GM19025 (cell line): ENCODE measurements around the gene TREX2.

Experiments
- ATAC-seq: cut with Tn5 transposase; IDR thresholded peaks from one replicate; pipeline ENCODE4 v1.9.1; 2021; ENCODE audit warnings: mild to moderate bottlenecking, low read depth, moderate library complexity; ENCODE audit not compliant: unreplicated experiment

TREX2 gene

DNA sequence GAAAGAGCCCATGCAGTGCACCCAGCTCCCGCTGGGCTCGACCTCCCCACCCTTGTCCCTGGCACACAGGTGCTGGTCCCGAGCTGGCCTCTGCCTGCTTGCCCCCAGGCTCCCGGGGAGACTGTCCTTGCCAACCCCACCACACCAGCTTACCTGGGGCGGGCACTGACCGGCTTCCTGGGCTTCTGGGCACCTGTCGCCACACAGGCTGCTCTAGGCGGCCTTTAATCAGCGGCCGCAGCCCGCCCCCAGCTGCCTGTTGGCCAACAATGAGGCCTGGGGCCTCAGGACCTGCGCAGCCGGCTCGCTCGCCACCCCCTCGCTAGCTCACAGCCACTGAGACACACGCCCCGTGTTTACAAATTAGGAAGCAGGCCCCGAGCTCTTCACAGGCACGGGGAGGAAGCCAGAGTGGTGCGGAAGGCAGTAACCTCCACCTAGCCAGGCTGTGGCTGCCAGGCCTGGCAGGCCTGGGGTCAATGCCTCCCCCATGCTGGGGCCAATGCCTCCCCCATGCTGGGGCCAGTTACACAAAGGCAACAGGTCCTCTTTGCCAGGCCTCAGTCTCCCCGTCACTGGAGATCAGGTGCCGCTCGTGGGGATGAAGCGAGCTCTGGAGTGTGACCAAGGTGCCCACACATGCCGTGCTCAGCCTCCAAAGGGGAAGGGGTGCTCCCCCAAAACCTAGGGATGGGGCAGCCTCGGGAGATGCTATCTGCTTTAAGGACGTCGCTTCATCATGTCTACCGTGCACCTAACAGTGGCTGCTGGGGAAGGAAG is at the start of gene TREX2:
Gene TREX2 (minus strand): TSS at position 201 of the 780 bp plus-strand sequence. CDS start 626 bp downstream, outside the sequence.
- ATAC-seq: no peak

- ATAC-seq: no peak
Measured at GRCh38 chrX:153495362-153495751, 49.5 kb upstream of the TREX2 start.

DNA sequence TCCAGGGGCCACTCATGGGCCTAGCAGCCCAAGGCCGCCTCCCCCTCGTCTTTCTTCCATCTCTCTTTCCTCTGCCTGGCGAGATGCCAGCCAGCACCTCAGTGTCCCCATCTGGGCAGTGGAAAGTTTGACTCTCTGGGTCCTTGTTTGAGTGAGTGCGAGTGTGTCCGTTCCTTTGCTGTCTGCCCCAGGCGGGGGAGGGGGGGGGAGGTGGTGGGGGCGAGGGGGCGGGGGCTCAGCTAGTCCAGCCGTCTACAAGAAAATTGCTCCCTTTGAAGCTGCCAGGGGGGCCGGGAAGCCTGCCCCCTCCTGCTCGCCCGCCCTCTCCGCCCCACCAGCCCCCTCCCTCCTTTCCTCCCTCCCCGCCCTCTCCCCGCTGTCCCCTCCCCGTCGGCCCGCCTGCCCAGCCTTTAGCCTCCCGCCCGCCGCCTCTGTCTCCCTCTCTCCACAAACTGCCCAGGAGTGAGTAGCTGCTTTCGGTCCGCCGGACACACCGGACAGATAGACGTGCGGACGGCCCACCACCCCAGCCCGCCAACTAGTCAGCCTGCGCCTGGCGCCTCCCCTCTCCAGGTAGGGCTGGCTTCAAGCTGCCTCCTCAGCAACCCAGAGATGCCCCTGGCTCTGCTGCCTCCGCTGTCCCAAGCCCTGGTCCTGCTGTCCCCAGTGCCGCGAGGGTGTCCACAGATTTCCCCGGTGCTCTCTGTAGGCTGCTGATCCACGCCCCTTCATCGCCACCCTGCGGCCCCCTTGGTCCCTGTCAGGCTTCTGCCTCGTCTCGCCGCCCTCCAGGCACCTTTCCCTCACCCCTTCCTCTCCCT is 48.9 kb upstream of the TREX2 start, which contains the start of gene BGN:
Gene BGN (plus strand): TSS at position 440 of the 821 bp plus-strand sequence. CDS start 9,652 bp downstream, outside the sequence.
- ATAC-seq: no peak

DNA sequence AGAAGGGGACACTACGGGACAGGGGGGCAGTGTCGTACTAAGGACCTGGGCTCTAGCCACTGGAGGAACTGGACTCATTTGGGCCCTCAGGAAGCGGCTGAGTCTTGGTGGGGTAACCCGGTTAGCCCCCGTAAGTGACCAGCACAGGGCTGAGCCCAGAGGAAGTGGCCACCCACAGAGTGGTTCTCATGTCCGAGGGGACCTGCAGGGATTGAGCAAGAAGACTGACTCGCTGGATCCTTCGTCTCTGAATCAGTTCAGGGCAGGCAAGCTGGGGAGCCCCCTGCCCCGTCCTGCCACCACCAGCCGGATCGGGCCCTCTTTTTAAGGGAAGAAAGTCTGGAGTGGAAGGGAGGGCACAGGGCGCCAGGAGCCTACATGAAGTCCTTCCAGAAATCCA is 48.2 kb upstream of the TREX2 start:
- ATAC-seq: no peak

GRCh38 chrX:153493085-153493484 is 47.2 kb upstream of the TREX2 start:
- ATAC-seq: no peak

GRCh38 chrX:153492543-153492942 is 46.7 kb upstream of the TREX2 start:
- no peak for ATAC-seq

- no peak for ATAC-seq
Measured at GRCh38 chrX:153491918-153492317, 46.1 kb upstream of the TREX2 start.

DNA sequence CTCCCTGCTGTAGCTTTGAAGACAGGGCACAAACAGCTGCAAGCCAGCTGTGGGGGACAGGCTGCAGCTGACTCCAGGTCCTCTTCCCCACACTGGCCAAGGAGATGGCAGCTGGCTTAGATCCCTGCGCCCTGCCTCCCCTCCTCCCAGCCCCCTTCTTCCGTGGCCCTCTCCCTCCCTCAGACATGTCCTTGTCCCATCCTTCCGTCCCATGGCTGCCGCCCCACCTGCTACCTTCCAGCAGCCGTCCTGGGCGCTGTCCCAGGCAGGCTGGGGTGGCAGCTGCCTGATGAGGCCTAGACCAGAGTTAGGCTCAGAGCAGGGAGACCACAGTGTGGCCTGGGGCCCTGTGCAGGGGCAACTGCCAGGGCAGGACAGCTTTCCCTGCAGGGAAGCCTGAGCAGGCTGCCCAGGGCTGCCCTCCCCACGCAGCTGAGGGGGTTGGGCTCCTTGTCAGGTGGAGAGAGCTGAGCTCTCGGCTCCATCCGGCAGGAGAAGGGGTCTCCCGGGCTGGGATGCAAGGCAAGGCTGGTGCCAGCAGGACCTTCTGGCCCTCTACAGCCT is 45.6 kb upstream of the TREX2 start:
- no peak for ATAC-seq

DNA sequence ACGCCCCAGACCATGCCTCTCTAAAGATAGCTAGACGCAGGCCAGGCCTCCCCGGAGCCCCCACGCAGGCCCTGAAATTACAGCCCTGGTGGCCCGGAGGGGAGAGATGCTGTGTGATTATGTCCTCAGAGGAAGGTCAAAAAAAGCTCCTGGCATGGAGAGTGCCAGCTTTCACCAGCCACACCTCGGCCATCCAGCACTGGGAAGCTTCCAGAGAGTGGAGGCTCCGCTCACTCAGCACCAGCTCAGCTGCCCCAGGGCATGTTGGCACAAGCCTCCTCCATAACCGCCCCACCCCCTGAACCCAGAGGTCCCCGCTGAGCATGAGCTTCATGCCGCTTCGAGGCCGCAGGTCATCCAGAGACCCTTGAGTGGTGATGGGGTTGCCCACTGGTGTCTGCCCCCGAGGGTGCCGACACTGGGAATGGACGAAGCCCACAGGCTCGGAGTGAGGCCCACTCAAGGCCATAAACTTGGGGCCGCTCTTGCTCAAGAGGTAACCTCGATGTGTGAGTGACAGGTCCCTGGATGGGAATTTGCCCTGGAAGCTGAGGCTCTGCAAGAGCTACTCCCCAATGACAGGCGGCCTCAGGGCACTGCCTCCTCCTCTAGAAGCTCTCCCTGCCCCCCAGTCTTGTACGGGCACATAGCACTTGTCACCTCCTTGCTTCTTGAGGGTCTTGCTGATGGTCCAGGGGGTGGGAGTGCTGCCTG is 44.5 kb upstream of the TREX2 start:
- ATAC-seq: no peak

DNA sequence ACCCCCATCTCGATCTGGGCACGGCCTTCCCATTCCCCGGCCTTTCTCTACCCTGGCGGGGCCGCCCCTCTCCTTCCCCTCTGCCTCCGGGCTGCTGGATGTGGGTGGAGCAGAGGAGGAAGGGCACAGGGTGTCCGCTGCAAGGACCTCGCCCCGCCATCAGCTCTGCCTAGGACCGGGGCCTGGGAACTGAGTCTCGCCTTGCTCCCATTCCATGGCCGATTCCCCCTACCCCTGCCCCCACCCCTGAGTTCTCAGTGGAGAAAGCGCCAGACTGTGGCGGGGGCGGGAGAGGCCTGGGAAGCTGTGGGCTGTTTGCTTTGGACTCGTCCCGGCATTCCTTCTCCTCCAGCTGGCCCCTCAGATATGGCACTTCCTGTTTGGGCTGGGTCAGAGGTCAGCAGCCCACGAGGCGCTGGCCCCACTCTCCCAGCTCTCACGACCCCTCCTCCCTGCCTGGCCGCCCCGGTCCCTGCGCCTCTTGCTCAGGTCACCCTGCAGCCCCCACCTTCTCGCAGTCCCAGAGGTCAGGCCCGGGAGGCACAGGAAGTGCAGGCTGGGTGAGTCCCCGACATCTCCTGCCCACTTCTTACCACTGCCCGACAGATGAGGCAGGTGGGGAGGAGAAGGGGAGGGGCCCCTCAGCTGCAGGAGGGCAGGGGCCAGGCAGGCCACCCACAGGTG is 42.5 kb upstream of the TREX2 start:
- ATAC-seq: no peak

GRCh38 chrX:153487590-153488071 is 41.8 kb upstream of the TREX2 start:
- ATAC-seq: no peak

DNA sequence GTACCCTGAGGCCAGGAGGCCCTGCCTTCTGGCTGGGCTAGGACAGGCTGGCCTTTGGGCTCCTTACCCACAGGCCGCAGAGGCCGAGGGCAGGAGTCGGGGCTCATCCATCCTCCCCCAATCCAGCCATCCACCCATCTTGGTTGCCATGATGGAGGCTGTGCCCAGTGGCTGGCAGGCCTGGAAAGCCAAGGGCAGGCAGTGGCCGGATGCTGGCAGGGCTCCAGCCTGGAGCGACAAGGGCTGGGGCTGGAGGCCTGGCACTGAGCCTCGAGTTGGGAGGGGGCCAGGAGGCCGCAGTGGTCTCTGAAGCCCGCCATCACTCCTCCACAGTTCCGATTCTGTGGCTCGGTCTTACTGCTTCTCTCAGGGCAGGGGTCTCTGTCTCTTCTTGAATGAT is 40.3 kb upstream of the TREX2 start:
- ATAC-seq: no peak

GRCh38 chrX:153485396-153486080 is 39.7 kb upstream of the TREX2 start:
- ATAC-seq: no peak

- ATAC-seq: no peak
Measured at GRCh38 chrX:153482376-153483015, 36.6 kb upstream of the TREX2 start.

- ATAC-seq: no peak
Measured at GRCh38 chrX:153481043-153481442, 35.2 kb upstream of the TREX2 start.

DNA sequence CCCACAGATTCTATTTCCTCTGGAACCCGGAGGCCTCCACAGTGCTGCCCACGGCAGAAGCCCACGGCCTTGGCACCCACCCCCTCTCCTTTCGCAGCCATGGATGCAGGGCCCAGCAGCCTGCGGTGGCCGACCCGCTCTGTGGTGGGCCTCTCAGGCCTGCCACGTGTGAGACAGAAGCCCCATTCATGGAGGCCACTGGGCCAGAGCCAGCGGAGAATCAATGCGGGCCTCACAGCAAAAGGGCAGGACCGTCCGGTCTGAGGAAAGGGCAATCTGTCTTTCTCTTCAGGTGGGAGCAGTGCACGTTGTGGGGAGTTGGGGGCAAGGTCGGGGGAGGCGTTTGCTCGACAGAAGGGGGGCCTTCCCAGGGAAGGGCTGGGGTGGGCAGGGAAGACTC is 32.9 kb upstream of the TREX2 start:
- ATAC-seq: no peak

- ATAC-seq: no peak
Measured at GRCh38 chrX:153477901-153478300, 32.0 kb upstream of the TREX2 start.

DNA sequence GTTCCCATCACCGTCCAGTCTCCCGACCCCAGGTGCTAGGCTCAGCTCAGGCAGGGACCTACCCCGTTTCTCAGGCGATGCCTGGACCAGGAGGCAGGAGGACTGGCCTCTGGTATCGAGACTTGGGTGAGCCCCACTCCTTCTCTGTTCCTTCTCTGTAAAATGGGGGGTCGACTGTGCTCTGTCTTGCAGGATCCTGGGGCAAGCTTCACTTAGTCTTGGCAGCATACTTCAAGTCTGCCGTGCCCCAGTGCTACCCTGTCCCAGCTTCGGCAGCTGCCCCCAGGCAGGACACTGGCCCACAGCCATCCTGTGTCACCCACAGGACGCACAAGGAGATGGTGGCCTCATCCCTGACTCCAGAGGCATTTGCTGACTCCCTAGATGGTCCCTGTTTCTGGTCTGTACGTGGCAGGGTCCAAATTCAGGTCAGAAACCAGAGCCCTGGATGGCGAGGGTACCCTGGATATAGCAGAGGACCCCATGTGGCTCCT is 31.6 kb upstream of the TREX2 start:
- no peak for ATAC-seq
